Measurements from ENCODE around the gene KLRB1.

GRCh38 chr12:9625019-9625418 is 17.3 kb upstream of the KLRB1 start:
- TF ChIP-seq POLR2A (IDR thresholded peaks at IDR 0.05; ENCODE audit: extremely low read depth, insufficient read length), result no peak
- TF ChIP-seq CTCF (IDR thresholded peaks at IDR 0.05; ENCODE audit: low read depth, low read length), result no peak
- no peak for TF ChIP-seq MAX (IDR thresholded peaks at IDR 0.05; ENCODE audit: low read depth, low read length)
- no peak for TF ChIP-seq MYC (IDR thresholded peaks at IDR 0.05; ENCODE audit: low read depth, low read length)

Data from NB4 (cell line).